Central memory CD8-positive, alpha-beta T cell (primary cell): Measurements from ENCODE around the gene PEAR1.

ENCODE experiments used
- ATAC-seq: fragments of 150-1000 bp; cut with Tn5 transposase; replicated peaks from 2 replicates; pipeline ENCODE4 v1.10.0; 2022; ENCODE audit warnings: mild to moderate bottlenecking, moderate FRiP score, moderate number of reproducible peaks; ENCODE audit not compliant: poor library complexity, severe bottlenecking; ENCODE audit errors: extremely low read depth
- DNase-seq, 2 donors: peaks; one replicate each; pipeline ENCODE4 v3.0.0; 2021; ENCODE audit warnings: low spot score in 2 of 2
- H3K27ac Mint-ChIP-seq: one replicate; pipeline ENCODE4 v1.8.0; 2022; ENCODE audit warnings: low read depth, mild to moderate bottlenecking, moderate library complexity, mixed read lengths
- H3K27me3 Mint-ChIP-seq: one replicate; pipeline ENCODE4 v1.8.0; 2022; ENCODE audit warnings: mixed read lengths
- H3K36me3 Mint-ChIP-seq: one replicate; pipeline ENCODE4 v1.8.0; 2022; ENCODE audit warnings: mild to moderate bottlenecking, moderate library complexity, mixed read lengths; ENCODE audit not compliant: insufficient read depth
- H3K4me1 Mint-ChIP-seq: one replicate; pipeline ENCODE4 v1.8.0; 2022; ENCODE audit warnings: mixed read lengths
- H3K4me3 Mint-ChIP-seq: one replicate; pipeline ENCODE4 v1.8.0; 2022; ENCODE audit warnings: mild to moderate bottlenecking, moderate library complexity, mixed read lengths
- H3K9me3 Mint-ChIP-seq: one replicate; pipeline ENCODE4 v1.8.0; 2022; ENCODE audit warnings: mixed read lengths

The PEAR1 gene

DNA sequence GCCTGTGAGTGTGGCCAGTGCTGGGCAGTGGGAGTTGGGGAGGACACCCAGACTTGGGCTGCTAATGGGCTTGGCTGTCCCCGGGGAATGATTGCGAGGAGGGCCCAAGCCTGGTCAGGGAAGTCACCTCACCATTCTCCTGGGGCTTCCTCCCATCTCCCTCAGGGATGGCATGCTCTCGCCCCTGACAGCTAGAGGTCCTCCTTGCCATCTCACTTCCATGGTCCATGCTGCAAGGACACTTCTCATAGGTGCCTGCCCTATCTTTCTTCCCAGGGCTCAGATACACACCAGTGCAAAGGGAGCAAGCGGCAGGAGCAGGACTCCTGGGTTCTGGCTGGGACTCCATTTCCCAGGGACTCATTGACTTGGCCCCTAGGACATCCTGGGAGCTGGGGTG lies 28.7 kb upstream of the PEAR1 start:
- H3K4me1 Mint-ChIP-seq = peaks cover 26% of the 10 kb centered on the region
- no peaks in the 10 kb centered on the region for H3K9me3 Mint-ChIP-seq
- no peak for ATAC-seq
- no peak for DNase-seq
- H3K27me3 Mint-ChIP-seq = peaks cover 77% of the 10 kb centered on the region
- H3K36me3 Mint-ChIP-seq = no peaks in the 10 kb centered on the region
- H3K27ac Mint-ChIP-seq = no peak overlapping the region
- H3K4me3 Mint-ChIP-seq = no peak overlapping the region

DNA sequence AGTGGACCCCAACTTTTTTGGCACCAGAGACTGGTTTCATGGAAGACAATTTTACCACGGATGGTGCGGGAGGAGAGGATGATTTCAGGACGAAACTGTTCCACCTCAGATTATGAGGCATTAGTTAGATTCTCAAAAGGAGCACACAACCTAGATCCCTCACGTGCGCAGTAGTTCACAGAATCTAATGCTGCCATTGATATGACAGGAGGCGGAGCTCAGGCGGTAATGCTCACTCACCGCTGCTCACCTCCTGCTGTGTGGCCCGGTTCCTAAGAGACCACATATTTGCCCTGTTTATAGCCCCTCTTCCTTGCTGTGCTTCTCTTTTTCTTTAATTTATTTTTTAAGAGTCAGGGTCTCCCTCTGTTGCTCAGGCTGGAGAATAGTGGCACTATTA lies 28.3 kb upstream of the PEAR1 start:
- ATAC-seq = no peak
- H3K36me3 Mint-ChIP-seq = no peaks in the 10 kb centered on the region
- H3K9me3 Mint-ChIP-seq = no peaks in the 10 kb centered on the region
- peaks cover 21% of the 10 kb centered on the region for H3K4me1 Mint-ChIP-seq
- H3K27ac Mint-ChIP-seq = no peak overlapping the region
- DNase-seq = no peak
- peaks cover 80% of the 10 kb centered on the region for H3K27me3 Mint-ChIP-seq
- H3K4me3 Mint-ChIP-seq = no peak overlapping the region

DNA sequence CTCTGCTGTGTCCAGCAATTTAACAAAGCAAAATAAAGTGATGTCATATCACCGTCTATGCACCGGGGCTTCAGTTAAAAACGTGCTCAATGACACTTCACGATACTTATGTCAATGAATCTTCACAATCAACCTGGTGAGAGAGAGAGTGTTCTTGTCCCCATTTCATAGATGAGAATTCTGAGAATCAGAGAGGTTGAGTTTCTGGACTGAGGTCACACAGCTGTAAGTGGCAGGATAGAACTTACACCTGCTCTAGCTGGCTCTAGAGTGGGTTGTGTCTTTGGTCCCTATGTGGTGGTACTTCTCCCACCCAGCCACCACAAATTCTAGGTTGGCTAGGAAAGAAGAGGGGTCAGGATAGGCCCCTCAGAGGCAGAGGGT lies 27.7 kb upstream of the PEAR1 start:
- Mint-ChIP-seq H3K27ac (no peak overlapping the region), H3K4me3 (no peak overlapping the region), H3K4me1 (peaks cover 18% of the 10 kb centered on the region), H3K9me3 (no peaks in the 10 kb centered on the region), H3K27me3 (peaks cover 80% of the 10 kb centered on the region), H3K36me3 (no peaks in the 10 kb centered on the region)
- no peak for ATAC-seq
- no peak for DNase-seq

DNA sequence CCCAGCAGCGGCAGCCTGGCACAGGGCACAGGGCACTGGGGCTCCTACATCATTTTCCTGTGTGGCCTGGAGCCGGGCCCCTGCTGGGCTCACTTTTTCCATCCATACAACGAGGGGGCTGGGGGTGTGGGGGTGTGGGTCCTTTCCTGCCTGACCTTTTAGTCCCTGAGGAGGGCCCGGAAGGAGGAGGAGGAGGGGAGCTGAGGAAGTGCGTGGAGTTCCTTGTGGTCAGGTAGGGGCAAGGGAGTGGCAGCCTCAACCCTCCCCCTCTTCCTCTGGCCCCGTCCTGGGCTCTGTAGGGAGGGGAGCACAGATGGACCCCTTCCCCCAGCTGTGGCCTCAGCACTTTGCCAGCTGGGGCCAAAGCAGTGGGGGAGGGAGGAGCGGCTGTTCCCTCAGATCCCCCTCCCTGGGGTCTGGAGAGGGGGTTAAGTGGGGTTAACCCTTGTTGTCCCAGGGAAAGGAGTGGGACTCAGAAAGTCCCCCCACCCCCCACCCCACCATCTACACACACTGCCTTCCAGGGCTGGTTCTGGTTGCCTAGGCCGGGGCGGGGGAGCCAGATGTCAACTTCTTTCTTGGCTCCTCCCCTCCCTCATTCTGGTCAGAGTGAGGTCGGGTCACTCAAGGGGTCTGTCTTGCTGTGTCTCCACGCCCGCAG lies 27.1 kb upstream of the PEAR1 start:
- Mint-ChIP-seq H3K4me1 (peaks cover 18% of the 10 kb centered on the region), H3K27ac (no peak overlapping the region), H3K9me3 (no peaks in the 10 kb centered on the region), H3K36me3 (no peaks in the 10 kb centered on the region), H3K4me3 (no peak overlapping the region), H3K27me3 (peaks cover 78% of the 10 kb centered on the region)
- ATAC-seq (no peak), DNase-seq (no peak)

DNA sequence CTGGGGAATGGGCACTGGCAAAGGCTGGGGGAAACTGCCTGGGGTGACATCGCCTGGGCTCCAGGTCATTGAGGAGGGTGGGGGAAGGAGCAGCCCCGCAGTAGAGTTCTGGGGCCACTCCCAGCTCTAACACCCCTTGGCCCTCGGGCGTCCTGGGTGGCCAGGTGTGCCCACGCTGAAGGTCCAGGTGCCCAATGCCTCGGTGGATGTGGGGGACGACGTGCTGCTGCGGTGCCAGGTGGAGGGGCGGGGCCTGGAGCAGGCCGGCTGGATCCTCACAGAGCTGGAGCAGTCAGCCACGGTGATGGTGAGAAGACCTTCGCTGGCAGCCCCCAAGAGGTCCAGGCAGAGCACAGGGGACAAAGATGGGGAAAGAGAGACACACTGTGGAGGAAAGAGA lies 25.2 kb upstream of the PEAR1 start:
- ATAC-seq (no peak), DNase-seq (no peak)
- no peak overlapping the region for H3K4me3 Mint-ChIP-seq
- no peaks in the 10 kb centered on the region for H3K36me3 Mint-ChIP-seq
- H3K27me3 Mint-ChIP-seq = peaks cover 74% of the 10 kb centered on the region
- H3K27ac Mint-ChIP-seq = no peak overlapping the region
- no peaks in the 10 kb centered on the region for H3K9me3 Mint-ChIP-seq
- H3K4me1 Mint-ChIP-seq = peaks cover 15% of the 10 kb centered on the region

DNA sequence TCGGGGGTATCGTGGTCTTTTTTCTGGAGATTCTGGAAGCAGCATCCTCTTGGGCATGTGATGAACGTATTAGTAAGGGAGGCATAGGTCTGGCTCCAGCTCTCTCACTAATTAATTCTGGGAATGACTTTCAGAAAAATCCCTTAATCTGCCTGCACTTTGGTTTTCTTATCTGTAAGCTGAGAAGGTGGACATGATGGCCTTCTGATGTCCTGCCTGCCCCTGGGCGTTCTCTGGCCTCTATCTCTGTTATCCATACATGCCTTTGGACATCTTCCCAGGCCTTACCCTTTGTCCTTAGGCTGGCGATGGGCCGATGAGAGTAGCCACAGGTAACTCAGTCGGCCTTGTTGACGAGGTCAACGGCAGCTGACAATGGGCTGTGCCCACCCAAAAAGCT lies 24.1 kb upstream of the PEAR1 start:
- no peak overlapping the region for H3K27ac Mint-ChIP-seq
- no peaks in the 10 kb centered on the region for H3K9me3 Mint-ChIP-seq
- peaks cover 74% of the 10 kb centered on the region for H3K27me3 Mint-ChIP-seq
- DNase-seq (no peak), ATAC-seq (no peak)
- peaks cover 3% of the 10 kb centered on the region for H3K36me3 Mint-ChIP-seq
- H3K4me3 Mint-ChIP-seq = no peak overlapping the region
- H3K4me1 Mint-ChIP-seq = peaks cover 6% of the 10 kb centered on the region

DNA sequence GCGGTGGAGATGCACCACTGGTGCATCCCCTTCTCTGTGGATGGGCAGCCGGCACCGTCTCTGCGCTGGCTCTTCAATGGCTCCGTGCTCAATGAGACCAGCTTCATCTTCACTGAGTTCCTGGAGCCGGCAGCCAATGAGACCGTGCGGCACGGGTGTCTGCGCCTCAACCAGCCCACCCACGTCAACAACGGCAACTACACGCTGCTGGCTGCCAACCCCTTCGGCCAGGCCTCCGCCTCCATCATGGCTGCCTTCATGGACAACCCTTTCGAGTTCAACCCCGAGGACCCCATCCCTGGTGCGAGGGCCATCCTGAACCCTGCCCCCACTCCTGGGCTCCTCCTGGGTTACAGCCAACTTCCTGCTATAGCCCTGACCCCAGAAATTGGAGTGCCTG lies 19.9 kb upstream of the PEAR1 start:
- Mint-ChIP-seq H3K36me3 (peaks cover 3% of the 10 kb centered on the region), H3K4me1 (no peaks in the 10 kb centered on the region), H3K27ac (no peak overlapping the region), H3K27me3 (peaks cover 73% of the 10 kb centered on the region), H3K4me3 (no peak overlapping the region), H3K9me3 (no peaks in the 10 kb centered on the region)
- no peak for DNase-seq
- ATAC-seq = no peak

DNA sequence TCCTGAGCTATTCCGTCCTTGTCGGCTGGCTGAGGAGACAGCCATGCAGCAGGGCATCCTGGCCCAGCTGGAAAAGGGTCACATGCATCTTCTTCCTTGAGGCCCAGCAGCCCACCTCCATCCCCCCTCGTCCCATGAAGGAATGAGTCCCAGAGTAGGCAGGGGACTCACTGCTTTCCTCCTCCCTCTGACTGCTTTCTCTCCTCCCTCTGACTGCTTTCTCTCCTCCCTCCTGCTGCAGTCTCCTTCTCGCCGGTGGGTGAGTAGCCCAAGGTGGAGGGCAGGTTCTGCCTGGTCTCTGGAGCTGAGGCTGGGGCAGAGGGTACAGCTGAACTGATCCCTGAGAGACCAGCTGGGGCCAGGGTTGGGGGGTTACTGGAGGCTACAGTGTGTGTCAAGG lies 19.4 kb upstream of the PEAR1 start:
- DNase-seq (no peak), ATAC-seq (no peak)
- H3K4me1 Mint-ChIP-seq = no peaks in the 10 kb centered on the region
- no peak overlapping the region for H3K4me3 Mint-ChIP-seq
- H3K27me3 Mint-ChIP-seq = peaks cover 73% of the 10 kb centered on the region
- no peaks in the 10 kb centered on the region for H3K9me3 Mint-ChIP-seq
- H3K36me3 Mint-ChIP-seq = peaks cover 3% of the 10 kb centered on the region
- no peak overlapping the region for H3K27ac Mint-ChIP-seq

DNA sequence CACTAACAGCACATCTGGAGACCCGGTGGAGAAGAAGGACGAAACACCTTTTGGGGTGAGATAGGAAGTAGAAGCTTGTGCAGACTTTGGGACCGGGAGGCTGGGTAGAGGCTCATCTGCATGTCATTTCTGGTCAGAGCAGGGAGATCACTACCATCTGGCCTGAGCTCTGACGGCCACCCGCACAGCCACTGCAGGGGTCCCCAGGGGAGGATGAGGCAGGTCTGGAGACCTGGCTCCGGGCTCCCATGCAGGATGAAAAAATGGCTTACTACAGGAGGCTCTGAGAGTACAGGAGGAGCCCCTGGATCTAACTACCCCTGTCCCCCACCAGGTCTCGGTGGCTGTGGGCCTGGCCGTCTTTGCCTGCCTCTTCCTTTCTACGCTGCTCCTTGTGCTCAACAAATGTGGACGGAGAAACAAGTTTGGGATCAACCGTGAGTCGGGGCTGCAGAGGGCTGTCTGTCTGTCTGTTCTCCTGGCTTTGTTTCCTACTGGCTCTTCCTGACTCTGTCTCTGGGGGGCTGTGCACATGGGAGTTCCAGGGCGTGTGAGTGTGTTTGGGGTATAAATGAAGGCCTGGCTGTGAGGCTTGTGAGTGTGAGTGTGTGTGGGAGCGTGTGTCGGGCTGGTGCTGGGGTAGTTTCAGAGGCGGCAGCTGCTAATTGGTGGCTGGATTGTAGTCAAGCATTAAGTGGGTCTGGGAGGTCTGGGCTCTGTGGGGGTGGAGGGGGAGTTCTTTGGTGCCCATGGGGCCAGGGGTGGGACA lies 18.8 kb upstream of the PEAR1 start:
- no peak overlapping the region for H3K27ac Mint-ChIP-seq
- DNase-seq (no peak), ATAC-seq (no peak)
- peaks cover 72% of the 10 kb centered on the region for H3K27me3 Mint-ChIP-seq
- H3K9me3 Mint-ChIP-seq = no peaks in the 10 kb centered on the region
- no peaks in the 10 kb centered on the region for H3K4me1 Mint-ChIP-seq
- no peak overlapping the region for H3K4me3 Mint-ChIP-seq
- H3K36me3 Mint-ChIP-seq = peaks cover 3% of the 10 kb centered on the region

DNA sequence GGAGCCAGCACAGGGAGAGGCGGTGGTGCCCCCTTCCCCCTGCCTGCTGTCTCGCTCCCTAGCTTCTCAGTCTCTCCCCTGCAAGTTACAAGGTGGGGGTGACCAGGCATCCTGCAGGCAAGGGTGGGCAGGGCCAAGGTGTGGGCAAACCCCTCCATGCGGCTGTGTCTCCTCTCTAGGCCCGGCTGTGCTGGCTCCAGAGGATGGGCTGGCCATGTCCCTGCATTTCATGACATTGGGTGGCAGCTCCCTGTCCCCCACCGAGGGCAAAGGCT lies 18.2 kb upstream of the PEAR1 start:
- Mint-ChIP-seq H3K27ac (no peak overlapping the region), H3K36me3 (peaks cover 3% of the 10 kb centered on the region), H3K4me3 (no peak overlapping the region), H3K9me3 (no peaks in the 10 kb centered on the region), H3K27me3 (peaks cover 74% of the 10 kb centered on the region), H3K4me1 (no peaks in the 10 kb centered on the region)
- DNase-seq (no peak), ATAC-seq (no peak)

DNA sequence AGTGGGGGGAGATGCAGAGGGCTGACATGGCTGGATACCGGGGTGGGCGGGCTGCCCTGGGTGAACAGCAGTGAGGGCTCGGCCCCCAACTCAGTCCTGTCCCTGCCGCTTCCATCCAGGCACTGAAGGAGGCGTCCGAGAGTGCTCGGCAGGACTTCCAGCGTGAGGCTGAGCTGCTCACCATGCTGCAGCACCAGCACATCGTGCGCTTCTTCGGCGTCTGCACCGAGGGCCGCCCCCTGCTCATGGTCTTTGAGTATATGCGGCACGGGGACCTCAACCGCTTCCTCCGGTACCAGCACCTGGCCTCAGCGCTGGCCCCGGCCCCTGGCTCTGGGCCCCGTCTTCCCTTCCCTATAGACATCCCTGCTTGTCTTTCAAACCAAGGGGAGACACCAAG lies 17.2 kb upstream of the PEAR1 start:
- no peak overlapping the region for H3K27ac Mint-ChIP-seq
- ATAC-seq = no peak
- H3K9me3 Mint-ChIP-seq = no peaks in the 10 kb centered on the region
- H3K4me1 Mint-ChIP-seq = no peaks in the 10 kb centered on the region
- no peak for DNase-seq
- H3K4me3 Mint-ChIP-seq = no peak overlapping the region
- peaks cover 3% of the 10 kb centered on the region for H3K36me3 Mint-ChIP-seq
- H3K27me3 Mint-ChIP-seq = peaks cover 85% of the 10 kb centered on the region

DNA sequence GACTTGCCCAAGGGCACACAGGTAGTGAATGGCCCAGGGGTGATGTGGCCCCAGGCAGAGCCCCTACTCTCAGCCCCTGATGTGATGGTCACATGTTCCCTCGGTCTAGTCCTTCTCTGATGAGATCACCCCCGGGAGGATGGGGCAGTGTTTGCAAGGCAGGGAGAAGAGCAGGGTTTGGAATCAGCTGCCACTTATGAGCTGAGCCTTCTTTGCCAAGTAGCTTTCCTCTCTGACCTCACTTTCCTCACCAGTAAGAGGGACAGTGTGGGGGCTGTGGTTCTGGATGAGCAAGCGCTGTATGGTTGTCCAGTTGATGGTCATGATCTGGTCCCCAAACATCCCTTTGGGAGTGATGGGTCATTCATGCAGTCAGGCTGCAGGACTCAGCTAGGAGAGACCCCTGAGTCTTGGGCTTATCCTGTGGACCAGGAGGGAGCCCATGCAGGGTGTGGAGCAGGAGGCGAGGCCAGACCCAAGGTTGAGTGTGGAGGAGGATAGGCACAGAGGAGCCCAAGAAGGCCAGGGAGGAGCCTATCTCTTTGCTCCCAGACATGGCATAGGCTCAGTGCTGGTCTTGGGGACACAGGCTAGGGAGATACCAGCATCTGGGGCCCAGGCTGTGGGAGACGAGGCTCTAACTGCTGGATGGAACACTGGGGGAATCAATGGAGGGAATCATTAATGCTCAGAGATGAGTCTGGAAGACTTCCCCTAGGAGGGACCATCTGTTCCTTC lies 15.9 kb upstream of the PEAR1 start:
- H3K27ac Mint-ChIP-seq = no peak overlapping the region
- no peaks in the 10 kb centered on the region for H3K9me3 Mint-ChIP-seq
- H3K4me1 Mint-ChIP-seq = no peaks in the 10 kb centered on the region
- no peak overlapping the region for H3K4me3 Mint-ChIP-seq
- peaks cover 3% of the 10 kb centered on the region for H3K36me3 Mint-ChIP-seq
- DNase-seq (no peak), ATAC-seq (no peak)
- H3K27me3 Mint-ChIP-seq = peaks cover 87% of the 10 kb centered on the region

DNA sequence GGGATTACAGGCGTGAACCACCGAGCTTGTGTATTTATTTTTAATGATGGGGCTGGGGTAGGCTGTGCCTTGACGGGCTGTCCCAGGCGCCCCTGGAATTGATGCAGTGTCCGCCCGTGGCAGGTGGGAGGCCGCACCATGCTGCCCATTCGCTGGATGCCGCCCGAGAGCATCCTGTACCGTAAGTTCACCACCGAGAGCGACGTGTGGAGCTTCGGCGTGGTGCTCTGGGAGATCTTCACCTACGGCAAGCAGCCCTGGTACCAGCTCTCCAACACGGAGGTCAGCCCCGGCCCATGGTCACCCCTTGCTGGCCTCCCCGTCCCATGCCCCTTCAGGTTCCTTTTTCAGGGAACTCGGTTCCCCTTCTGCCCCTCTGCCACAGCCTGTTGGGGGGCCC lies 13.6 kb upstream of the PEAR1 start:
- DNase-seq = no peak
- Mint-ChIP-seq H3K9me3 (no peaks in the 10 kb centered on the region), H3K4me1 (no peaks in the 10 kb centered on the region), H3K36me3 (no peaks in the 10 kb centered on the region), H3K27me3 (peaks cover 90% of the 10 kb centered on the region), H3K27ac (no peak overlapping the region), H3K4me3 (no peak overlapping the region)
- no peak for ATAC-seq
